ENCODE data around the gene MMEL1.

- TF ChIP-seq CTCF (IDR thresholded peaks at IDR 0.05) = no peak
- no peak for TF ChIP-seq POLR2A (IDR thresholded peaks at IDR 0.05)
Measured at GRCh38 chr1:2609319-2610035, 23.3 kb downstream of the MMEL1 start.

All from right lobe of liver (tissue), 4 donors.